GM18868 (cell line): ENCODE measurements around the gene UBE2D3.

Experiments
- ATAC-seq: cut with Tn5 transposase; IDR thresholded peaks from one replicate; pipeline ENCODE4 v1.9.1; 2021; ENCODE audit warnings: mild to moderate bottlenecking, moderate library complexity; ENCODE audit not compliant: unreplicated experiment

Gene UBE2D3

GRCh38 chr4:102758241-102759160 lies 68.8 kb downstream of the UBE2D3 start:
- ATAC-seq: no peak

- ATAC-seq: no peak
These were observed 69.7 kb downstream of the UBE2D3 start for GRCh38 chr4:102757681-102758080.

- no peak for ATAC-seq
These were observed 73.3 kb downstream of the UBE2D3 start for GRCh38 chr4:102754044-102754443.

DNA sequence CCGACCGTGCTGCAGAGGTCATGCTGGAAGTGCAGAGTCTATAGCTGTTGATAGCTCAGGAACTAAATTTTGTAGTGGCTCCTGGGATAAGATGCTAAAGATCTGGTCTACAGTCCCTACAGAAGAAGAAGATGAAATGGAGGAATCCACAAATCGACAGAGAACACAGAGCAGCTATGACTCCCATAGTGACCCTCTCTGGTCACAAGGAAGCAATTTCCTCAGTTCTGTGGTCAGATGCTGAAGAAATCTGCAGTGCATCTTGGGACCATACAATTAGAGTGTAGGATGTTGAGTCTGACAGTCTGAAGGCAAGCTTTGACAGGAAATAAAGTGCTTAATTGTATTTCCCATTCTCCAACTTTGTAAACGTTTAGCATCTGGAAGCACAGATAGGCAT lies 75.4 kb downstream of the UBE2D3 start:
- no peak for ATAC-seq
